GM18505 (cell line): ENCODE results near the gene COG5.
"Not testable (repeated sequence)": the region's sequence is repeated elsewhere in the genome, so short reads cannot be mapped to it uniquely, and the experiment has no call there.

ENCODE experiments used
- ATAC-seq: cut with Tn5 transposase; IDR thresholded peaks from one replicate; pipeline ENCODE4 v1.9.1; 2021; ENCODE audit not compliant: unreplicated experiment
- POLR2A ChIP-seq: IDR thresholded peaks from 4 replicates; pipeline ENCODE4 v1.6.1; 2011; ENCODE audit warnings: borderline replicate concordance; ENCODE audit not compliant: insufficient read depth, insufficient read length; ENCODE audit errors: extremely low read depth

COG5 gene

DNA sequence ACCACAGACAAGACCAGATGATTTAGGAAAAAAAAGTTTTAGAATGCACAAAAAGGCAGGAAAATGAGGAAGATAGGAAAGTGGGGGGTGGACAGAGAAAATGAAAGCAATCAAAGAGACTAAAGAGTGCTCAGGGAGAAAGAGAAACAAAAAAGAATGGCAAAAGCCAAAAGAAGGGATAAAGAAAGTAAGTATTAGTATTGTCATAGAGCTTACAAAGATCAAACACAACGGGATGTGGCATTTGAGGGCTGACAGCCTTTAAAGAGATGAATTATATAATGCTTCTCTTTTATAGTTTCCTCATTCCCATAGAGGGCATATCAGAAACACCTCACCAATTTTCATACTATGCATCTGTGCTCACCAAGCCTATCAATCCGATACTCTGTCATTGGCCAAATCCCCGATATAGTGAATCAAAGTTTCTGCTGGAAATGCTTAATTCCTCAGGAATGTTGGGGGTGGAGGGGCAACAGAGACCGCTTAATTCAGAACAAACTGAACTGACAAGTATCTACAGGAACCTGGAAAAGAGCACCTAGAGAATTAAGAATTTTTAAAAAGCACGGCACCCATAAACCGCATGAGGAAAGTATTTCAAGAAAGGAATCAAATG is 2.7 kb downstream of the COG5 start:
- no peak for ATAC-seq
- no peak for TF ChIP-seq POLR2A

GRCh38 chr7:107559864-107560263 is 3.9 kb downstream of the COG5 start:
- no peak for TF ChIP-seq POLR2A
- ATAC-seq = no peak

GRCh38 chr7:107555893-107556292 is 7.8 kb downstream of the COG5 start:
- no peak for ATAC-seq
- TF ChIP-seq POLR2A = no peak

- no peak for ATAC-seq
- TF ChIP-seq POLR2A = no peak
Measured at GRCh38 chr7:107551936-107552335, 11.8 kb downstream of the COG5 start.

DNA sequence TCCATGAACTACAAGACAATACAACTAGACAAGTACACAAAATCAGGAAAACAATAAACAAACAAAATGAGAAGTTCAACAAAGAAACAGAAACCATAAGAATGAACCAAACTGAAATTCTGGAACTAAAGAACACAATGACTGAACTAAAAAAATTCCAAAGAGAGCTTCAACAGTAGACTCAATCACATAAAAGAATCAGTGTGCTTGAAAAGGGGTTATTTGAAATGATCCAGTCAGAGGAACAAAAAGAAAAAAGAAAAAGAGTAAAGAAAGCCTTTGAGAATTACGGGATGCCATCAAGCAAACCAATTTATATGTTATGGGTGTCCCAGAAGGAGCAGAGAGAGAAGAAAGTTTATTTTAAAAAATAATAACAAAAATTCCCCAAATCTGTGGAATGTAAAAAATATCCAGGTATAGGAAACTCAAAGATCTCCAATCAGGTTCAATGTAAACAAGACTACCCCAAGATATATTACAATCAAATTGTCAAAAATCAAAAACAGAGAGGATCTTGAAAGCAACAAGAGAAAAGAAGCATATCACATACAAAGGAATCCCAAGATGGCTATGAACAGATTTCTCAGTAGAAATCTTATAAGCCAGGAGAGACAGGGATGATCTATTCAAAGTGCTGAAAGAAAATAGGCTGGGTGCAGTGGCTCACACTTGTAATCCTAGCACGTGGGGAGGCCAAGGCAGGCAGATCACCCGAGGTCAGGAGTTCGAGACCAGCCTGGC is 18.7 kb downstream of the COG5 start:
- no peak for ATAC-seq
- TF ChIP-seq POLR2A = no peak

DNA sequence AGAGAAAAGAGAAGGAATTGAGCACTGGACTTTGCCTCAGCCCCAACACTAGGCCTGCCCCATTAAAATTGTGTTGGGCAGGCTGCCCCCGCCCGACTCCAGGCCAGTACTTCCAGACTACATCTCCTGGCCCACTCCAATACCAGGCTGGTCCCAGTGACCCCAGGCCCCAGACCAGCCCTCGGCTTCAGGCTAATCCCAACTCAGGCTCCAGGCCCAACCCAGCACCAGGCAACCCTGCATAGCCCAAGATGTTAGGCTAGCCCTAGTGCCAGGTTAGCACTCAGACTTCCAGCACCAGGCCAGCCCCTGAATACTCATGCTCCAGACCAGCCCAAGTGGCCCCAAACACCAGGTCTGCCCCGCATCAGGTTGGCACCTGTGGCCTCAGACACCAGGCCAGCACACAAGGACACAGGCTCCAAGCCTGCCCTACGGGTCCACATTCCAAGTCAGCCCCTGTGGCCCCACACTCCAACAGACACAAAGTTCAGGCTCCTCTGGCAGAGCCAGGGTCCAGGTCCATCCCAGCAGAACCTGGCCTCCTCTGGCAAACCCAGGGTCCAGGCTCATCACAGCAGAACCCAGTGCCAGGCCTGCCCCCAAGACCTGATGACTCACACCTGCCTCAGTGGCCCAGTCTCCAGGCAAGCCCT is 20.3 kb downstream of the COG5 start:
- ATAC-seq = no peak
- no peak for TF ChIP-seq POLR2A

GRCh38 chr7:107538001-107538400 is 25.7 kb downstream of the COG5 start:
- ATAC-seq = no peak
- no peak for TF ChIP-seq POLR2A

DNA sequence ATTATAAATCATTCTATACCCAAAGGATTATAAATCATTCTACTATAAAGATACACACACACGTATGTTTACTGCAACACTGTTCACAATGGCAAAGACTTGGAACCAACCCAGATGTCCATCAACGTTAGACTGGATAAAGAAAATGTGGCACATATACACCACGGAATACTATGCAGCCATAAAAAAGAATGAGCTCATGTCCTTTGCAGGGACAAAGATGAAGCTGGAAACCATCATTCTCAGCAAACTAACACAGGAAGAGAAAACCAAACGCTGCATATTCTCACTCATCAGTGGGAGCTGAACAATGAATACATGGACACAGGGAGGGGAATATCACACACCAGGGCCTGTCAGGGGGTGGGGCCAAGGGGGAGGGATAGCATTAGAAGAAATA is 26.5 kb downstream of the COG5 start:
- not testable (repeated sequence) for ATAC-seq

DNA sequence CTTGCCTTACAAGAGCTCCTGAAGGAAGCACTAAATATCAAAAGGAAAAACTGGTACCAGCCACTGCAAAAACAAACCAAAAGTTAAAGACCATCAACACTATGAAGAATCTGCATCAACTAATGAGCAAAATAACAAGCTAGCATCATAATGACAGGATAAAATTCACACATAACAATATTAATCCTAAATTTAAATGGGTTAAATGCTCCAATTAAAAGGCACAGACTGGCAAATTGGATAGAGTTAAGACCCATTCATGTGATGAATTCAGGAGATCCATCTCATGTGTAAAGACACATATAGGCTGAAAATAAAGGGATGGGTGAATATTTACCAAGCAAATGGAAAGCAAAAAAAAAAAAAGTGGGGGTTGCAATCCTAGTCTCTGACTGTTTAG is 29.6 kb downstream of the COG5 start:
- no peak for ATAC-seq
- TF ChIP-seq POLR2A = no peak

GRCh38 chr7:107530751-107531150 is 33.0 kb downstream of the COG5 start:
- ATAC-seq = no peak
- no peak for TF ChIP-seq POLR2A

GRCh38 chr7:107528461-107528860 is 35.3 kb downstream of the COG5 start:
- TF ChIP-seq POLR2A = no peak
- ATAC-seq = no peak

- no peak for ATAC-seq
Measured at GRCh38 chr7:107527196-107527595, 36.5 kb downstream of the COG5 start.

GRCh38 chr7:107526672-107527071 is 37.0 kb downstream of the COG5 start:
- TF ChIP-seq POLR2A = no peak
- ATAC-seq = no peak

More at GRCh38 chr7:107527196-107527595, 36.5 kb downstream of the COG5 start:
- TF ChIP-seq POLR2A = no peak
